GM18498 (cell line): ENCODE measurements around the gene LMO1.
A peak's percentile ranks its signal among the peaks of the same experiment; 100 is the strongest.

Source experiments
- ATAC-seq: cut with Tn5 transposase; IDR thresholded peaks from one replicate; pipeline ENCODE4 v1.9.1; 2021; ENCODE audit warnings: mild to moderate bottlenecking, moderate library complexity; ENCODE audit not compliant: unreplicated experiment

LMO1 gene

DNA sequence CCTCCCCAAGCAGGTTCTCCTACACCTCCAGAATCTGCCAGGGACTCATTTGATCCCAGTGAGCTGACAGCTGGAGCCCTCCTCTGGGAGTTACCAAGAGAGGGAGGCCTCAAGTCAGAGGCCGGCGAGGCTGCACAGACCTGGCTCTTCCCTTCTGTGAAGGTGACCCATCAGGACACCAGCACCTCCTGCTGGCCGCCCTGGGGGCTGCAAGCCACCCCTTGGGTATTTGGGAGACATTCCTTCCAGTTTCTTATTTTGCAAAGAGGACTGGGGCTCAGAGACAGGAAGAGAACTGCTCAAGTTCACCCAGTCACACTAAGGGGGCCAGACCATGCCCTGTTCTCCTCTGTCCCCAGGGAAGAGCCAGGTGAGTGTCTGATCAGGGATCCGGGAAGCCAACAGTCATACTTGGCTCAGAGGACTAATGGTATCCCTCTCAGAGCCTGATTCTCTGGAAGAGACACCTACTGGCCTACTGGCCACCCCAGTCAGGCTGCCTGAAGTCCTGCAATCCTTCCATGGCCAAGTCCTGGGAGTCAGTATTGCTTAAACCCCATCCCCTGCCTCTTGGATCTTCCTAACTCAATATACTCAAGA is 54.4 kb downstream of the LMO1 start:
- ATAC-seq: peak; percentile 44

DNA sequence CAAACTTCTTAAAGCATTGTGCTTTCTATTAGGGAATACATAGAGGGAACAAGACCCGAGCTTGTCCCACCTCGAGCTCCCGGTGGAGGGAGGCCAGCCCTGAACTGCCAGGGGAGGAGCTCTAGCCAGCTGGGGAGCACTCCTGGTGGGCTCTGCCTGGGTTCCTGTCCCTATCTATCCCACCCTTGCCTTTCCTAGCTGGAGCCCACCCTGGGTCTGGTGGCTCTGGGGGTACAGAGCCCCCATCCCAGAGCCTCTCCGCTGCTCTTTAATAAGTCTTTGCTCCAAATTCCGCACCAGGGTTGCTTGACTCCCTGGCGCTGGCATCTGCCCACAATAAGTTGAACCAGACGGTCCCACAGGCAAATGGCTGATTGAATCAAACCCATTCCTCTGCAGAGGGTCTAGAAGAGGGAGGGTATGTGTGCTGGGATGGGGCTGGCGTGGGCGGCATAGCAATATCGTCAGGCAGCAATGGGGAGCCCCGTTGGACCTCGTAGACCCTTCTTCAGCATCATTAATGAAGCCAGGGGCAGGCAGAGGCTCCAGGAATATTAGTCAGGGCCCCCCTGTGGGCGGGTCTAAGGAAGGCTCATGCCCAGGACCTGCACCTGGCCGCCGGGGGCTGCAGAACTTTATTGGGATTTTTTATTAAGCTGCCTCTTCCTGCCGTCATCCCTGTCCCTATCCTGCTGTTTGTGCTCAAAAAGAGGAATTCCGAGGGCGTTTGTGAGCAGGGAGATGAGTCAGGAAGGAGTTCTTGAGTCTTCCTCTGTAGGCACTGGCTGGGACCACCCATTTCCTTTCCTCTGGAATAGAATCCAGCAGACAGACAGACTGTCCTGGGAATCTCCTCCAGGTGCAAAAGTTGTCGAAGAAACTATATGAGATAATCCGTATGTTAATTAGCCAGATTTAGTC is 56.3 kb downstream of the LMO1 start:
- no peak for ATAC-seq

DNA sequence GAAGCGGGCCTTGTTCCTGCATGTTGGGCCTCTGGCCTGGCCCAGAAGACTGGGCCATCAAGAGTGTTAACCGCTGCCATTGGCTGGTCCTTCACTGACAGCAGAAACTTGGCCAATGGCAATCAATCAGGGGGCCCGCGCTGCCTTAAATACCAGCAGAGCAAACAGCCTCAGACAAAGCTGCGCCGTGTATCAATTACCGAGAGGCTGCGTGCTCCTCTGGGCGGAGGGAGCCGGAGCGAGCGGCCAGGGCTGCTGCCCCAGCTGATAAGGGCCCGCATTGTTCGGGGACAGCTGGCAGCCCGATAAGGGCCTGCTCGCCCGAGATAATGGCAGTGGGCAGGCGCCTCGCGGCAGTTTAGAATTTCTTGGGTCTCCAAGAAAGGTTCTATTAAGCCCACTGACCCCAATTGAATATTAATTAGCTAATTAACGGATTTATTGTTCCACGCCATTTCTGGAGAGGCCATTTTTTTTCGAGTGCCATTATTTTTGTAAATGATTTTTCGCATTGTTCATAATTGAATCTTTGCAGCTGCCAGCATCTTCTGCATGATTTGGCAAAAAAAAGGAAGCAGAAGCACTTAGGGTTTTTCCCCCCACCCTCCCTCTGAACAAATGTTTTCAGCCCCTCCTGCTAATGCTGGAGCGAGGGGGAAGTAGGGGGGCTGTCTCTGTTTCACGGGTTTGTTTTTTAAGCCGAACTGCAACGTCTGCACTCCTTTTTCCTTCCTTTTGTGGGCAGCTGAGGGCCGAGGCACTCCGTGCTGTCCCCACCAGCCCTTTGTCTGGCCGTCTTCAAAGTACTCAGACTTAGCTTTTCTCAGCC is 57.2 kb downstream of the LMO1 start:
- ATAC-seq: no peak

DNA sequence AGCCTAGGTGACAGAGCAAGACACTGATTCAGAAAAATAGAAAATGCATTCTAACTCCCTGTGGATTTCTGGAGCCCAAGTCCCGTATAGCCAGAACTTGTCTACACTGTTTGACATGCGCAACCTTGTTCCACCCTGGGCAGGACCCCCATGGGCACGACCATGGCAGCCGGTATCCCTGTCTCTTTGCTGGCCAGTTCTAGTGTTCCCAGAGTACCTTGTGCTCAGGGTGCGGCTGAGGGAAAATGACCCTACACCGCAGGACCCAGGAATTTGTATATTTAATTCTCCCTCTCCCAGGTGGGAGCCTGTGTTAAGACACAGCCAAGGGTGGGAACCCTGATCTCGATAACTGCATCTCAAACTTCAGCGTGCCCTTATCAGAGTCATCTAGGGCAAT is 58.1 kb downstream of the LMO1 start:
- ATAC-seq: no peak

GRCh38 chr11:8204596-8204995 is 59.1 kb downstream of the LMO1 start:
- ATAC-seq: no peak

DNA sequence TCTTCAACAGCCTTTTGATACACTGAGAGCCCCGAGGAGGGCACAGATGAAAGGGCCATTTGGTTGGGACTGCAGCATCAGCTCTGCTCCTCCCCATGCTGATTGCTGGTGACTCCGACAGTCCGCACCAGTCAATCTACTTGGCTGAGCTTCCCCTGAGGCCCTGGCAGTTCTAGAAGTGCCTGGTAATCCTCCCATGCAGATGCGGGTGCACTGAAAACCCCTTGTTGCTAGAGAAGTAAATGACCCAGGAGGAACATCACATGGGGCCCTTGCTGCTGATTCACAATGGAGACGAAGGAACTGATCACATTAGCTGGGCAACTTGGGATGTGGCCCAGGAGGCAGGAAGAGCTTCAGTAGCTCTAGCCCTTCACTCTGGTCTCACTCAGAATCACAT is 59.7 kb downstream of the LMO1 start:
- ATAC-seq: no peak

DNA sequence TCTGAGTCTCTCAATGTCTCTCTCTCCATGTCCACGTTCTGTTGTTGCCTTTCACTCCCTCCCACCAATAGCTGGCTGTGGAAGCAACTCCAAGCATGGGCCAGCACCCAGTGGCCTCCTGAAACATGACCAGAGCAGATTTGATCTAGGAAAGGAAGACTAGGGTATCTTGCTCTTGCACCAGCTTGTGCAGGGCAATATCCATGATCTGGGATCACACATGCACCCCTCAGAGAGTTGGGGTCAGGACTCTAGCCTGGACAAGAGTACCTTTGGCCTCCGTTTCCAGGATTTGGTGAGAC is 60.3 kb downstream of the LMO1 start:
- no peak for ATAC-seq

DNA sequence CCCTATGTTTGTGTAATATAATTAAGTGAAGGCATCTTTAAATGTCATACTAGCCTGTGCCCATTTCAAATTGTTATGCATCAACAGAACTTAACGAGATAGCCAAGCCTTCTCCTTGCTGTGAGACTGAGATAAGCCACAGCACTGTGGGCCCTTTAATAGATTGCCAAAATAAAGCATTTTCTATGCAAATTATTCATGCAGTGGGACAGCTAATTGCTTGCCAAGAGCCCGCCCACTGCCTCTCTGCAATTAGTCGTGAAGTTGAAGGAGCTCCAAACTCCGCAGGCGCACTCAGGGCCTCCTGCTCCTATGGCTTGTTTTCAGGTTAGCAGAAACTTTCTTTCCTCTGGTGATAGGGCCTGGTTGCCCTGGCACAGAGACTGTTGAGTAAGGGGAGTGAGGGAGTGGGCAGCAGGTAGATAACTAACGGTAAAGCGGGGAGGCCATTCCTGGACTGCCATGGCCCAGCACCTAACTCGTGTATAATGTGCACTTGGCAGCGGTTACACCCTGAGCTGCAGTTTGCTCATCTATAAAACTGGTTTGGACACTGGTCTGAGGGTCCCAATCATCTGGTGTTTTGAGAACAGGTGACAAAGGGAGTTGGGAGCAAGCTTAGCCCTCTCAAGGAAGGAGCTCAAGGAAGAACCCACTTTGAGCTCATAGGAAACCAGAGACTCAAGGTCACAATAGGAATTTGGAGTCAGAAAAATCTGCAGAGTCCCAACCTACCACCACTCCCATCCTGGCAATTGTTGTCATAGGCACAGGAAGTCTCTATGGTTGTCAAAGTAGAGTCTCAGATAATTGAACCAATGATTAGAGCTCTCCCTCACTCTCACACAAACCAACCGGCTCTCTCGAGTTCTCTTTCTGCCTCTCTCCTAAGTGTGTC is 60.9 kb downstream of the LMO1 start:
- no peak for ATAC-seq

GRCh38 chr11:8201644-8202365 is 61.9 kb downstream of the LMO1 start:
- ATAC-seq: peak; percentile 83

DNA sequence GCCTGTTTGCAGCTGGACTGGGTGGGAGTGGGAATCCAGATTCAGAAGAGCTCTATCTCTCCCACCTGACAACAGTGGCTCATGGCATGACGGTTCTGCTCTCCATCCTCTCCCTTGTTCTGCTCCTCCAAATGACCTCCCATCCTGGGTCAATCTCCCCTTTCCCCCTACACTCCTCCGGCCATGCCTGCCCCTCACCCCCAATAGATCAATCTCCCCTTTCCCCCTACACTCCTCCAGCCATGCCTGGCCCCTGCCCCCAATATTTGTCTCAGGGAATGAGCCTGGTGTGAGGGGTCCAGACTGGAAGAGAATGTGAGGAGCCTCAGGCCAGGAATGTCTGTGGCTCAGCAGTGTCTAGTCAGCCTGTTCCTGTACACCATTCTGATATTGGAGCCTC is 64.0 kb downstream of the LMO1 start:
- no peak for ATAC-seq

DNA sequence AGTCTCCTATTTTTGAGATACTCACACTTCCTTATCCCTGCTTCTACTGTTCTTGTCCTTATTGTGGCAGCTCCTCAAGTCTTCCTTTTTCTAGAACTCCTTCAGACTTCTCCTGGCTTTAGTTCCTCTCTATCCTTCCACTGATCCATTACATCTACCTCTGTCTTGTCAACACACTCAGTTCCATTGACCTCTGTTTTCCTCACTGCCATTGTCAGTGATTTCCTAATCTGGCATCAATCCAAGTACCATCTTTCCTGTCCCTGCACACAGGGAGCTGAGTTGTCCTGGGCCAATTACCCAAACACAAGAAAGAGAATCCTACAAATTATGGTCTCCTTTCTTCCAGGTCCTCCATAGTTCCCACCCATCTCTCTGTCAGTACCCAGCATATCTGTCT is 66.9 kb downstream of the LMO1 start:
- no peak for ATAC-seq

- no peak for ATAC-seq
Observed at GRCh38 chr11:8194956-8195355, 68.7 kb downstream of the LMO1 start.

DNA sequence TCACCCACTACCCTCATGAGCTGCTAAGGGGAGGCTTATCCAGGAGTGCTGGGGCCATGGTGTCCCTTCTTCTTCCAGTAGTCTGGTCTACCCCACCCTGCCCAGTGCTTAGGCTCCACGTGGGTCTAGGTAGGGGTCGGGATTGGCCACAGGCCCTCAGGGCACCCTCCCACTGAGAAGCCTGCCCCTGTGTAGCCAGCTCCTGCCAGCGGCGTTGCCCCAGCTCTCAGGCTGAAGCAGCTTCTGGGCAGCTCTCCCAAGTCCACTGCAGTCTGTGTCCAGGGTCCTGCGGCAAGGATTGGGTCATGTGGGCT is 70.8 kb downstream of the LMO1 start:
- no peak for ATAC-seq

DNA sequence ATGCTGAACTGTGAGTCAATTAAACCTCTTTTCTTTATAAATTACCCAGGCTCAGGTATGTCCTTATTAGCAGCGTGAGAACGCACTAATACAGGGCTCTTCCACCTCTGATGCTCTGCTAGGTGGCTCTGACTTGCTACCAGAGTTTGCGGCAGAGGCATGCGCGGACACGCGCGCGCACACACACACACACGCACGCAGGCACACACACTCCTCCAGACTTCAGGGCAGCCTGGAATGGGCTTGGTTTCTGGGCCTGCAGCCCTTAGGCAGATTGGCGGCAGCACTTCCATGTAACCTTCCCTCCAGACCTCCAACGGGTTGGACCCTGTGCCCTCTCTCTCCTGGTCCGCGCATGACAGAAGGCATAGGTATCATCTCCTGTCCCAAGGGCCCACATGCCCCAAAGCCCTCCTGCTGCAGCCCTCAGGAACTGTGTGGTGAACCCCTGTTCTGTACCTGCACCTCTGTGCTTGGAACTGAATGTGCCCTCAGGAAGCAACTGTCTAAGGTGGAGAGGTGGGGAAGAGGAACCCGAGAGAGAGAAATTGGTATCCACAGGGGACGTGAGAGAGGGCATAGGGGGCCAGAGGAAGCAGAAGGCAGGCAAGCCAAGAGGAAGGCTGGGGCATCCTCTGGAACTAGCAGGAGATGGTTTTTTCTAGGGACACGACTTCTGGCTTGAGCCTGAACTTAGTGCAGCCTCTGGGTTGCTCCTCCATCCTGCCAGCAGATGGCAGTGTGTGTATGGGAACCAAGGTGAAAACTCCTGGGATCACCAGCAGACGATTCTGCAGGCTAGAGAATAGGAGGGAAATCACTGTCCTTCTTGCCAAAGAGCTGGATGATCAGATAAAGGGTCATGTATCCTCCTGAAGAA is 71.4 kb downstream of the LMO1 start:
- ATAC-seq: no peak

- no peak for ATAC-seq
Observed at GRCh38 chr11:8190431-8190830, 73.2 kb downstream of the LMO1 start.

GRCh38 chr11:8186429-8186828 is 77.2 kb downstream of the LMO1 start:
- no peak for ATAC-seq

GRCh38 chr11:8183111-8183510 is 80.6 kb downstream of the LMO1 start:
- no peak for ATAC-seq

- ATAC-seq: no peak
Observed at GRCh38 chr11:8180469-8180868, 83.2 kb downstream of the LMO1 start.

DNA sequence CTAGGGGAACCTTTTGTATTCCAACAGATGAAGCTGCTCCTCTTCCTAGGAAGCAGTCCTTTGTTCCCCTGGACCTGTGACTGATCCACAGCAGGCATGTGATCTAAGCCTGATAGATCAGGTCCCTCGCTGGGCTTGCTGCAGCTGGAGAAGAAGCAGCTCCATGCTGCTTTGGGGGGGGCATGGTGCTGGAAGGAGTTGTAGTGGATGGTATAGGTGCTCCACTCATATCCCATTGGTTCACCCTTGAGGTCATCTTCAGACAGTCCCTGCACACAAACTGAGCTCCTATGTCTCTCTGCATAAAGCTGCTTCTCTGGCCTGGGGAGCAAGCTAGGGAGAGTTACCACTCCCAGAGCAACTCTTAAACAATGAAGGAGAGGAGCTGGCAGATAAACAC is 85.4 kb downstream of the LMO1 start:
- ATAC-seq: no peak
